ENCODE measurements around the gene SPSB4. TPM values are rescaled to one million over a fixed set of nuclear protein-coding genes. Genes with fewer than 3 reads are reported as not detected.
"Not testable (repeated sequence)": the region's sequence is repeated elsewhere in the genome, so short reads cannot be mapped to it uniquely, and the experiment has no call there.

SPSB4 gene
- 0.27 TPM for total RNA-seq

GRCh38 chr3:141050576-141051442, at the start of gene SPSB4:
Gene SPSB4, plus strand, starts transcription at chr3:141051347. Its CDS starts 14,758 bp downstream, at chr3:141066105.
- DNase-seq (ENCODE audit: low read depth in 2 of 3, low spot score in 2 of 3), result peak in 2 of 3 donors; percentile 56 to 61

GRCh38 chr3:141006344-141006743, 44.8 kb upstream of the SPSB4 start:
- no peak for DNase-seq (ENCODE audit: low read depth in 2 of 3, low spot score in 2 of 3)

- no peak for DNase-seq (ENCODE audit: low read depth in 2 of 3, low spot score in 2 of 3)
Observed at GRCh38 chr3:141009496-141009895, 41.7 kb upstream of the SPSB4 start.

DNA sequence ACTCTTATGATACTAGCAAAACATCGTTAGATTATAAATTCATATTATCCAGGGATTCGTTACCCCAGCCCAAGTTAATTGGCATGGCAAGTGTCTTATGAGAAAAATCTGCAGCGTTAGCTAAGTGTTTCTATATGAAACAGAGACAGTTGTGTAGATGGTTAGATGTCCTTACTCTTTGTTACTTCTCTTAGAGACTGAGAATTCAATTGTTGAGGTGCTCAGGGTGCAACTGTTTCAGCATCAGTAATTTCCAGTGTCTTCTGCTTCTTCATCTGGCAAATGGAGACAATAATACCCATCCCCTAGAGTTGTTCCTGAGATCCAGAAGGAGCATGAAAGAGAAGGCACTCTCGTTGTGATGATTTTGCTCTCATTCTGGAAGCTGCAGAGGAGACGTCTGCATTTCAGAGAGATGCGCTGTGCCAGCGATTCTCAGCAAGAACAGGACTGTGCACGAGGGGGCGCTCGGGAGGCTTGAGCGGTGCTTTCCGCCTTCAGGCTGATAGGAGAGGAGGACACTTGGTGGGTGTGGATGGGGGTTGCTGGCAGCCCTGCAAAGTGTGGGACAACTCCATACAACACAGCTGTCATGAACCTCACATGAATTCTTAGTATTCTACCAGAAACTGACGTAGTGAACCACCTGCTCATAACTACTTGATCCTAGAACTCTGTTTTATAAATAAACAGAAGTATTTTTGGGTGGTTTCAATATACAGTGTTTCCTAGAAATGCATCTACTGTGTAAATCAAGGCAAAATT, 39.7 kb upstream of the SPSB4 start:
- DNase-seq (ENCODE audit: low read depth in 2 of 3, low spot score in 2 of 3), result peak; percentile 26 to 83 (median 71)

DNA sequence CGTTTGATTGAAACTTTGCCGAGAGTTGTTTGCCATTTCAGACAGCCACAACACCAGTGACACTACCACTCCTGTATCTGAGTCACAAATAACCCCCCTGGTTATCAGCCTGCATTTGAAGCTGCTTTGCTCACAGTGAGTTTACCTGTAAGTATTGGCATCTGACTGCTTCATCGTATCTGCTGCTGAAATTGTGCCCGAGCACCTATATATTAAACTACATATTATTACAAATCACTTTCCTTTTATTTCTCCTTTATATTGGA, 39.2 kb upstream of the SPSB4 start:
- no peak for DNase-seq (ENCODE audit: low read depth in 2 of 3, low spot score in 2 of 3)

- no peak for DNase-seq (ENCODE audit: low read depth in 2 of 3, low spot score in 2 of 3)
Observed at GRCh38 chr3:141012571-141012970, 38.6 kb upstream of the SPSB4 start.

GRCh38 chr3:141015481-141015880, 35.7 kb upstream of the SPSB4 start:
- no peak for DNase-seq (ENCODE audit: low read depth in 2 of 3, low spot score in 2 of 3)

DNA sequence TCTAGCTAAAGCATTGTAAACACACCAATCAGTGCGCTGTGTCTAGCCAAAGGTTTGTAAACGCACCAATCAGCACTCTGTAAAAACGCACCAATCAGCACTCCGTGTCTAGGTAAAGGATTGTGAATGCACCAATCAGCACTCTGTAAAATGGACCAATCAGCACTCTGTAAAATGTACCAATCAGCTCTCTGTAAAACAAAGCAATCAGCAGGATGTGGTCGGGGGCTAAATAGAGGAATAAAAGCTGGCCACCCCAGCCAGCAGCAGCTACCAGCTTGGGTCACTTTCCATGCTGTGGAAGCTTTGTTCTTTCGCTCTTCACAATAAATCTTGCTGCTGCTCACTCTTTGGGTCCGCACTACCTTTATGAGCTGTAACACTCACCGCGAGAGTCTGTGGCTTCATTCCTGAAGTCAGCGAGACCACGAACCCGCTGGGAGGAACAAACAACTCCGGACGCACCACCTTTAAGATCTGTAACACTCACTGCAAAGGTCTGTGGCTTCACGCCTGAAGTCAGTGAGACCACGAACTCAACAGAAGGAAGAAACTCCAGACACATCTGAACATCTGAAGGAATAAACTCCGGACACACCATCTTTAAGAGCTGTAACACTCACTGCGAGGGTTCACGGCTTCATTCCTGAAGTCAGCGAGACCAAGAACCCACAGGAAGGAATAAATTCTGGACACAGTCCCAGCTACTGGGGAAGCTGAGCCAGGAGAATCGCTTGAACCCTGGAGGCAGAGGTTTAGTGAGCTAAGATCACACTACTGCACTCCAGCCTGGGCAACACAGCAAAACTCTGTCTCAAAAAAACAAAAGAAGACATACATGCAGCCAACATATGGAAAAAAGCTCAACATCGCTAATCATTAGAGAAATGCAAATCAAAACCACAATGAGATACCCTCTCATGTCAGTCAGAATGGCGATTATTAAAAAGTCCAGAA, 33.5 kb upstream of the SPSB4 start:
- not testable (repeated sequence) for DNase-seq (ENCODE audit: low read depth in 2 of 3, low spot score in 2 of 3)

DNA sequence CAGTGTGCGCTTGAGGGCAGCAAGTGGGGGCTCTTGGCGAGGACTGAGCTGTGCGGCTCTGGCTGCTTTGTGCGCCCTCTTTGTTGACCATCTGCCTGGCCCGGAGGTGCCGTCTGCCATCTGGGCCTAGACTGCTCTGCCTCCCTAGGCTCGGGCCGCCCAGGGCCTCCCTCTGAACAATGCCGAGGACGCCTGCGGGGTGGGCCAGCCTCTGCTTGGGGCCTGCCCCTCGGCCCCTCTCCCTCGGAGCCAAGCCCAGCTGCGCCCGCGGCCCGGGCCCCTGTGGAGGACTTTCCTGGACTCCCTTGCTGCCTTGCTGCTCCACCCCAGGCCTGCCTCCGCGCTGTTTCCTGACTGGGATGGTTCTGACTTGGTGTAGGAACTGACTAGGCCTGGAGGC, 31.9 kb upstream of the SPSB4 start:
- no peak for DNase-seq (ENCODE audit: low read depth in 2 of 3, low spot score in 2 of 3)

GRCh38 chr3:141020143-141020830, 30.9 kb upstream of the SPSB4 start:
- DNase-seq (ENCODE audit: low read depth in 2 of 3, low spot score in 2 of 3), result no peak

- DNase-seq (ENCODE audit: low read depth in 2 of 3, low spot score in 2 of 3), result no peak
Observed at GRCh38 chr3:141021261-141021660, 29.9 kb upstream of the SPSB4 start.

GRCh38 chr3:141030296-141030695, 20.9 kb upstream of the SPSB4 start:
- no peak for DNase-seq (ENCODE audit: low read depth in 2 of 3, low spot score in 2 of 3)

DNA sequence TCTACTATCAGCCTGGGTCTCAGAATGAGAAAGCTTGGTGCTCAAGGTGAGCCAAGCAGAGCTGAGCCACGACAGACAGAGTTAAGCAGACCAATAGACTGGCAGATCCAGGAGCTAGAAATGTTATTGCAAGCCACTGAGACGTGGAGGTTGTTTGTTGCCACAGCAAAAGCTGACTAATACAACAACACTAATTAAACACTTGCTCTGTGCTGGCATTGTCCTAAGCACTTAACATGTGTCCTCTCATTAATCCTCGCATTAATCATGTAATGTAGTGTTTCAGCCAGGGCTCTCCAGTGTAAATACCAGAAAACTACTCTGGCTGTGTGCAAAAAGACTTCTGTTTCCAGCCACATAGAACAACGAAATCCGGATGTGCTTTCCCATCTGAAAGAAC, 11.6 kb upstream of the SPSB4 start:
- DNase-seq (ENCODE audit: low read depth in 2 of 3, low spot score in 2 of 3), result no peak

DNA sequence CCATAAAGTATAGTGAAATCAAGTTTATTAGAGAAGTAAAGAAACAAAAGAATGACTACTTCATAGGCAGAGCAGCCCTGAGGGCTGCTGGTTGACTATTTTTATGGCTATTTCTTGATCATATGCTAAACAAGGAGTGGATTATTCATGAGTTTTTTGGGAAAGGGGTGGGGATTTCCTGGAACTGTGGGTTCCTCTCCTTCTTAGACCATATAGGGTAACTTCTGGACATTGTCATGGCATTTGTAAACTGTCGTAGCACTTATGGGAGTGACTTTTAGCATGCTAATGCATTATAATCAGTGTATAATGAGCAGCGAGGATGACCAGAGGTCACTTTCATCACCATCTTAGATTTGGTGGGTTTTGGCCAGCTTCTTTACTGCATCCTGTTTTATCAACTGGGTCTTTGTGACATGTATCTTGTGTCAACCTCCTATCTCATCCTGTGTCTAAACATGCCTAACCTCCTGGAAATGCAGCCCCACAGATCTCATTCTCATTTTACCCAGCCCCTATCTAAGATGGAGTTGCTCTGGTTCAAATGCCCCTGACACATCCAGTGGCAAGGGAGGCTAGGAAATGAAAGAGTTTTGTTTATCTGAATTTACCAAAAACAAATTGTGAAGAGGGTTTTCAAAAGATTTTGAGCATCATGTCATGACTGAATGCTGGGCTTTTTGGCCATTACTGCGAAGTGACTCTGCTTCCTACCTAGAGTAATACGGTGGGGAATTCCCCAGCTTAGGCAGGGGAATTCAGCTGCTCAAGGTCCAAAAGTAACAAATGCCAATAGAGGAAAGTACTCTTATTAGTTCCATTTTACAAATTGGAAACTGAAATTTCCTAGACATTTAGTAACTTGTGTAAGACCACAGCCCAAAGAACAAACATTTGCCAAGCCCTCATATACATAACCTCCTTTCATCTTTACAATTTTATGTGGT, 6.2 kb upstream of the SPSB4 start:
- no peak for DNase-seq (ENCODE audit: low read depth in 2 of 3, low spot score in 2 of 3)

GRCh38 chr3:141045849-141046248, 5.3 kb upstream of the SPSB4 start:
- no peak for DNase-seq (ENCODE audit: low read depth in 2 of 3, low spot score in 2 of 3)

DNA sequence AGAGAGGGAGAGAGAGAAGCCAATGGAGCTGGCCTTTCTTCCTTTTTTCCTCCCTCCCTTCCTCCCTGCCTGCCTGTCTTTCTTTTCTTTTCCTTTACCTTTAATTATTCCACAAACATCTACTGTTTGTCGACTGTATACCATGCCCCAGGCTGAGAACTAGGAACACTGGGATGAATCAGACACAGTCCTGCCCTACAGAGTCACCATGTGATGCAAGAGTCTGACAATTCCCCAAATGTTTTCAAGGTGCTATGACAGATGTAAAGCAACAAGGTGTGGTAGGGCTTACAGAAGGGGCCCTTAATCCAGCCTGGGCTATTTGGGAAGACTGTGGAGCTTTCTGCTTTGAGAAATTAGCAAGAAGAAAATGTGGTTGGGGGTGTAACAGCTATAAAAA, 4.0 kb upstream of the SPSB4 start:
- DNase-seq (ENCODE audit: low read depth in 2 of 3, low spot score in 2 of 3), result no peak

DNA sequence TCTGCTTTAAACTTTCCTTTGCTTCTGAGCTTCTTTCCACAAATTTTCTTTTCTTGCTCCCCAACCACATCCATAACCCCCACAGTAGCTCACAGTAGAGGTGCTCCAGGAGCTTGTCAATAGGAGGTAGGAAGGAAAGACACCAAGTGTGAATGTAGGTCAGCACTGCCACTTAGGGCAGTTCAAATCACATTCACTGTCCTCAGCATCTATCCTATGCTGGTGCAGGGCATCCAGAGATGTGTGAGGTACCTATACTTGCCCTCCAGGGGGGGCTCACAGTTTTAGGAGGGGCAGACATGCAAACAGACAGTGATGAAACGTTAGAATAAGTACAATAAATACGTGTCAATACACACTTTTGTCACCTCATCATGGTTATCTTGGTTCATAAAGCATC, 1.5 kb upstream of the SPSB4 start:
- DNase-seq (ENCODE audit: low read depth in 2 of 3, low spot score in 2 of 3), result peak in 1 of 3 donors; percentile 54

DNA sequence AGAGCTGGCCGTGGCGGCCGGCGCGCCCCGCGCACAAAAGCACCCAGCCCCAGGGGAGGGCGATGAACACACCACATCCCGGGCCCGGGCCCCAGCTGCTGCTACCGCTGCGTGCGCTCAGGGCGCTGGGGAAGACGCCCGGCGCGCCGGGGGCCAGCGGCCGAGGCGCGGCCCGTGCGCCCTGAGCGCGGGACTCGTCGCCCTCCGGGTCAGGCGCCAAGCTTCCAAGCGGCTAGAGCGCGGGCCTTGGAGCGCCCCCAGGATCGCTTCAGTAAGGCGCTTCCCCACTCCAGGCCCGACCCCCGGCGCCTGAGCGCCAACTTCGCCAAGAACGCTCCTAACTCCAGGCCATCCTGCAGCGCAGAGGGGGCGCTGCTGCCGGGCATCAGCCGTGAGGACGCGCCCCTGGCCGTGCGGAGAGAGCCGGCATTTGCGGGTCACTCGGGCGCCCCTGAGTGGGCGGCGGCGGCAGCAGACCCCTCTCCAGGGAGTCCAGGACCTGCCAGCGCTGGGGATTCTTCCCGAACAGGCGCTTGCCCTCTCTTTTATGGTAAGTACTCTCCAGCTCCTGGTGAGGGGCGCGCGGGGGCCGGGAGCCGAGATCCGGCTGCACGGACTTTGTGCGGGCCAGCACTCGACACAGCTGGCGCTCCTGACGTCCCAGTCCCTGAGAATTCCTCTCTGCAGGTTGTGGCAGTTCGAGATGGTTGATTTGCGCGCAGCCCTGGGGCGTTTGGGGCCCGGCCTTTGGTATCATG, 475 bp downstream of the SPSB4 start:
- DNase-seq (ENCODE audit: low read depth in 2 of 3, low spot score in 2 of 3), result peak in 1 of 3 donors; percentile 9

All from hematopoietic multipotent progenitor cell (in vitro differentiated cells).